Uterus (tissue), 2 donors: Measurements from ENCODE around the gene TAF9.

Experiments used
- POLR2A ChIP-seq, 2 donors: fragments of 450-650 bp; IDR thresholded peaks; one replicate each; pipeline ENCODE4 v1.6.1; 2016; ENCODE audit warnings: antibody characterized with exemption in 2 of 2, mild to moderate bottlenecking in 1 of 2, moderate library complexity in 1 of 2
- TF ChIP-seq, protein P1 (sequence below), 4 experiments: fragments of 200-600 bp in 2 of 4; fragments of 450-650 bp in 2 of 4; sonication (generic) in 2 of 4; IDR thresholded peaks; one replicate each; pipeline ENCODE4 v1.5.1; 2016 to 2019; ENCODE audit warnings: antibody characterized with exemption in 4 of 4, mild to moderate bottlenecking in 2 of 4, moderate library complexity in 1 of 4

- TF ChIP-seq, protein P1, sequence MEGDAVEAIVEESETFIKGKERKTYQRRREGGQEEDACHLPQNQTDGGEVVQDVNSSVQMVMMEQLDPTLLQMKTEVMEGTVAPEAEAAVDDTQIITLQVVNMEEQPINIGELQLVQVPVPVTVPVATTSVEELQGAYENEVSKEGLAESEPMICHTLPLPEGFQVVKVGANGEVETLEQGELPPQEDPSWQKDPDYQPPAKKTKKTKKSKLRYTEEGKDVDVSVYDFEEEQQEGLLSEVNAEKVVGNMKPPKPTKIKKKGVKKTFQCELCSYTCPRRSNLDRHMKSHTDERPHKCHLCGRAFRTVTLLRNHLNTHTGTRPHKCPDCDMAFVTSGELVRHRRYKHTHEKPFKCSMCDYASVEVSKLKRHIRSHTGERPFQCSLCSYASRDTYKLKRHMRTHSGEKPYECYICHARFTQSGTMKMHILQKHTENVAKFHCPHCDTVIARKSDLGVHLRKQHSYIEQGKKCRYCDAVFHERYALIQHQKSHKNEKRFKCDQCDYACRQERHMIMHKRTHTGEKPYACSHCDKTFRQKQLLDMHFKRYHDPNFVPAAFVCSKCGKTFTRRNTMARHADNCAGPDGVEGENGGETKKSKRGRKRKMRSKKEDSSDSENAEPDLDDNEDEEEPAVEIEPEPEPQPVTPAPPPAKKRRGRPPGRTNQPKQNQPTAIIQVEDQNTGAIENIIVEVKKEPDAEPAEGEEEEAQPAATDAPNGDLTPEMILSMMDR (IDR thresholded peaks at IDR 0.05) = no peak
- TF ChIP-seq POLR2A (IDR thresholded peaks at IDR 0.05) = no peak
Measured at GRCh38 chr5:69416180-69416579, 46.9 kb upstream of the TAF9 start.
